ENCODE measurements around the gene DOCK2.

DOCK2 gene

DNA sequence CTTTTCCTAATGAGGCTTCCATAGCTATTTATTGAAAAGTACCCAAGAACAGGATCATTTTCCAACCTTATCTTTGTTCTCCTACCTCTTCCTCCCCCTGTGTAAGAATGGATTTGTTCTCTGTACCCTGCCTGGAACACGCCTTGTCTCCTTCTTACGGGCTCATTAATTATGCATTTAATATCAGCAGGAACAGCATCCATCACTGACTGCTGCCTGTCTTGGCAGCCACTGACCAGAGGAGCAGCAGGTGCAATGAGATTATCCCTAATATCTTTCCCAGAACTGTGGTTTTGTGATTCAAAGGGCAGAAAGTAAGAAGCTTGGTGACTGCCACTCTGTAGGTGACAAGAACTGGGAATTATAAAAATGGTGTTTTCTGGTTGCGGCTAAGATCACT, 362.5 kb downstream of the DOCK2 start:
- no peak for DNase-seq

- no peak for DNase-seq
Observed at GRCh38 chr5:170000155-170000554, 363.1 kb downstream of the DOCK2 start.

- no peak for DNase-seq
Observed at GRCh38 chr5:170006021-170006420, 368.9 kb downstream of the DOCK2 start.

DNA sequence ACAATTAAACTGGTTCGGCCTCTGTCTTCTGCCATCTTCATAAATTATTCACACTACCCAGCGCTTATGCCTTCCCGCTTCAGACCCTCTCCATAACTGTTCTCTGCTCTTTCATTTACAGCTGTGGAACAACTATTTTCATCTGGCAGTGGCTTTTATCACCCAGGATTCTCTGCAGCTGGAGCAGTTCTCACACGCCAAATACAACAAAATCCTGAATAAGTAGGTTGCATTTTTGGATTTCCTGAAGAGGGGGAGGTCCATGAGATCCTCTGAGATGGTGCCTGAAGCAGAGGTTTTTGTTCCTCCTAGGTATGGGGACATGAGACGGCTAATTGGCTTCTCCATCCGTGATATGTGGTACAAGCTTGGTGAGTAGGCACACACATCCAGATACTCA, 371.3 kb downstream of the DOCK2 start:
- DNase-seq, result no peak

DNA sequence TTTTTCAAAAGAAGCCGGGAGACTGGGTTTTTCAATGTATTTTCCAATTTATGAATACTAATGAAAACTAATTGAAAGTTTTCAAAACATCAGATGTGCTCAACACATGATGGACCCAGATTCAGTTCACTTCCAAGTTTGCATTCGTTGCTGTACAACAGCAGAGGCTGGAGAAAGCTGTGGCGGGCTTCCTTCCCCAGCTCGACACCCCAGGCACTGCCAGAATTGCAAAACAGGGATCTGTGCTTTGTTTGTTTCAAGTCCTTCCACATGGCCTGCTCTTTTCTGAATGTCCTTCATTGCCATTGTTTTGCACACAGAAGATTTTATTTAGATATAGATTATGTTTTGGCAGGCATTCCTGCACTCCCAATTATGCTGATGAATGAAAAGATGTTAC, 373.5 kb downstream of the DOCK2 start:
- DNase-seq, result no peak

DNA sequence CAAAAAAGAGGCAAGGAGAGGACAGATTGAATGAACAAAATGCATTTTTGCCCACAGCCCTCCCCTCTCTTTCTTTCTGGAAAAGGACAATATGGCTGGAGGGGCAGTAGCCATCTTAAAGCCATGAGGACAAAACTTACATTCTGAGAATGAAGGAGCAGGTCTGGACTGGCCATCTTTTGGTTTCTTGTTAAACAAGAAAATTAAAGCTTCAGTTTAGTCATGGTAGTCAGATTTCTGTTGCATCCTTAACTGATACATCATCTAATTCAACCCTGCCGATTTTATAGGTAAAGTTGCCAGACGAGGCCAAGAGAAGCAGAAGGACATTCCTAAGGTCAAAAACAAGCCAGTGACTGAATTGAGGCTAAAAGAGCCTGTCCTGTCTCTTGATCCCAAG, 374.7 kb downstream of the DOCK2 start:
- no peak for DNase-seq

- DNase-seq, result no peak
Observed at GRCh38 chr5:170012622-170013021, 375.5 kb downstream of the DOCK2 start.

GRCh38 chr5:170020423-170020822, 383.3 kb downstream of the DOCK2 start:
- DNase-seq, result no peak

- DNase-seq, result no peak
Observed at GRCh38 chr5:170021506-170021905, 384.4 kb downstream of the DOCK2 start.

GRCh38 chr5:170025853-170026252, 388.8 kb downstream of the DOCK2 start:
- DNase-seq, result no peak

DNA sequence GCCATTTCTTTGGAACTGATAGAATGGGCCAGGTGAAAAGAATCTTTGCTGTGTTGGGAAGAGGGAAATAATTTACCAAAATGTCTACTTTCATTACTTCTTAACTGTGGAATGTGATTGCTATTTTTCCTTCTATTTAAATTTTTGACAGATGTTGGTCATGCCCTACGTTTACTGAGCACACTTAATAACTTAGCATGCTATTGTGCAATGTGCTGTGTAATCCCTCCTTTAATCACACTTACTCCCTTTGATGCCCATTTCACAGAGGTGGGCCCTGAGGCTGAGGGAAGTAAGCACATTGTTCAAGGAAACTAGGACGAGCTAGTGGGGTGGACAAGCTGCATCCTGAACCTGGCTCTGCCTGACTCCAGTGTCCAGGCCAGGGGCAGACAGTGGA, 391.0 kb downstream of the DOCK2 start:
- no peak for DNase-seq

- no peak for DNase-seq
Observed at GRCh38 chr5:170034231-170034630, 397.2 kb downstream of the DOCK2 start.

DNA sequence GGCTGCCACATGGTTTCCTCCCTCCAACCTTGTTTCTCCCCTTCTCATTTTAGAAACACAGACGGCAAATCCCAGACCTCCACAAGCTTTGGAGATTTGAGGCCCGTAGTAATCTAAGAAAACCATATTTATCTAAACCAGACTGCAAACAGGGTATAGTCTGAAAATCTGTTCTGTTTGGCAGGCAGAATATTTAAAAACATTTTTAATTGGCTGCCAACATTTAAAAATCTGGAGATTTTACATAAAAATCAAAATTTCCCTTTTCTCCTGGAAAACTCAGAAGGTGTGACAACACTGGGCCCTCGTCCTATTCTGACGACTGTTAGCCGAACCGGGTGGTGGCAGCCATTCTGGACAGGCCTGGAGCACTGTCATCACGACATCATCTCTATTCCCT, 401.2 kb downstream of the DOCK2 start:
- DNase-seq, result no peak

- DNase-seq, result no peak
Observed at GRCh38 chr5:170039830-170040229, 402.8 kb downstream of the DOCK2 start.

DNA sequence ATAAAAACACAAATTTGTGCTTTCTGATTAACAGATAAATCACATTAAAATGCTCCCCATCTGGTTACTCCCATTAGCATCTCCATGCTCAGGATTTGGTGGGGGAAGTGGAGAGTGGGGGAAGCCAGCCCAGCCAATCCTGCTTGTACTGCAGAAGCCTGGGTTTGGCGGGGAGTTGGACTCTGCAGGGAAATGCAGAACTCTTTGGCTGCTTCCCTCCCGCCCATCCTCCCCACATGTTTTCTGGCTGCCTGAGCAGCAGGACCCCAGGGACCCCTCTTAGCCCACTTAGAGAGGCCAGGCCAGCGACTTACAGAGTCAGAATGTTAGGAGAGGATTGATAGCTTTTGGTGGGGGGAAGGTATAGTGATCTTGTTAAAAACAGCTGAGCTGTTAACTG, 409.2 kb downstream of the DOCK2 start:
- no peak for DNase-seq

DNA sequence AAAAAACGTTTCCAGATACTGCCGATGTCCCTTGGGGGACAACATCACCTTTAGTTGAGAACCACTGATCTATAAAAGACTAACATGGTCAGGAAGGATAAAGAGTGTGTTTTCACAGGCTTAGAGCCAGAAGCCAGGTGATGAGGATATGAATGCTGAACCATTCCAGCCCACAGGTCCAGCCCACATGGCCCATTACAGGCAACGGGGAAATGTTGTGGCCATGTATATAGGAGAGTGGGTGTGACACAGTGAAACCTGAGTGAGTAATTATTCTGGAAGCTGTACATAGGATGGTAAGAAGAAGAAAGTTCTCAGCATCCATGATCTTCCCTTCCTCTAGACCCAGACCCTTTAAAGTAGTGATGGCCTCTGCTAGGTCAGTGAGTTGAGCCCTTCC, 412.6 kb downstream of the DOCK2 start:
- no peak for DNase-seq

GRCh38 chr5:170053896-170054295, 416.8 kb downstream of the DOCK2 start:
- DNase-seq, result no peak

DNA sequence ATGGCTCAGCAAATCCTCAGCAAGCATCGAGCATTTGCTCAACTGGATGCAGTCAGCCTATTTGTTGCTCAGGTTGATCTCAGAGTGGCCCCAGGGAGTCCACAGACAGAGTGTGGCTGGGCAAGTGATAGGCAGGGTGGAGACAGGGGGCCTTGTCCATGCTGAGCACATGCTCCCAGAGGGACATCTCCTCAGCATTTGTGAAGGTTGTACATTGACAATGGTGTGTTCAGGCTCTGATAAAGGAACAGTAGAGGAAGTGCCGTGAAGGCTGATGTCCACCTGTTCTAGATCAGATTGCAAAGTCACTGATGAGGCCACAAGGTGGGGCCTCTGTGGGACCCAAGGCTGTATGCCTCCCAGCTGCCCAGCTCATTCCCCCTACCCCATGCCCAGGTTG, 418.5 kb downstream of the DOCK2 start:
- no peak for DNase-seq

- DNase-seq, result no peak
Observed at GRCh38 chr5:170056561-170057267, 419.6 kb downstream of the DOCK2 start.

- no peak for DNase-seq
Observed at GRCh38 chr5:170057311-170057710, 420.2 kb downstream of the DOCK2 start.

- DNase-seq, result no peak
Observed at GRCh38 chr5:170059221-170059620, 422.1 kb downstream of the DOCK2 start.

- DNase-seq, result no peak
Observed at GRCh38 chr5:170067152-170067551, 430.1 kb downstream of the DOCK2 start.

GRCh38 chr5:170067574-170068170, 430.6 kb downstream of the DOCK2 start:
- no peak for DNase-seq

GRCh38 chr5:170069512-170069911, 432.4 kb downstream of the DOCK2 start:
- DNase-seq, result no peak
